Retinal pigment epithelial cell (primary cell): ENCODE results near the gene MINK1.

Experiments used
- DNase-seq: peaks from one replicate; pipeline ENCODE4 v3.0.0-alpha.2; 2010; ENCODE audit warnings: low read depth
- H3K4me3 ChIP-seq: 2 replicates; pipeline ENCODE4 v1.5.1; 2011; ENCODE audit warnings: mild to moderate bottlenecking, low read length, control low read depth, moderate library complexity
- CTCF ChIP-seq: conservative IDR thresholded peaks from 2 replicates; pipeline ENCODE4 v1.5.1; 2011; ENCODE audit warnings: low read depth, low read length, control low read depth, inconsistent platforms

MINK1 gene

GRCh38 chr17:4806456-4806776, 26.7 kb upstream of the MINK1 start:
- no peak for DNase-seq
- peak overlapping the region; percentile 68 for H3K4me3 ChIP-seq
- TF ChIP-seq CTCF: no peak

GRCh38 chr17:4806777-4807604, 26.1 kb upstream of the MINK1 start, which contains the start of gene PLD2:
PLD2 (plus strand) TSS chr17:4807152; CDS start chr17:4807773, 621 bp downstream.
- TF ChIP-seq CTCF: no peak
- DNase-seq: no peak
- H3K4me3 ChIP-seq: peak within 1 kb of the TSS; percentile 68

DNA sequence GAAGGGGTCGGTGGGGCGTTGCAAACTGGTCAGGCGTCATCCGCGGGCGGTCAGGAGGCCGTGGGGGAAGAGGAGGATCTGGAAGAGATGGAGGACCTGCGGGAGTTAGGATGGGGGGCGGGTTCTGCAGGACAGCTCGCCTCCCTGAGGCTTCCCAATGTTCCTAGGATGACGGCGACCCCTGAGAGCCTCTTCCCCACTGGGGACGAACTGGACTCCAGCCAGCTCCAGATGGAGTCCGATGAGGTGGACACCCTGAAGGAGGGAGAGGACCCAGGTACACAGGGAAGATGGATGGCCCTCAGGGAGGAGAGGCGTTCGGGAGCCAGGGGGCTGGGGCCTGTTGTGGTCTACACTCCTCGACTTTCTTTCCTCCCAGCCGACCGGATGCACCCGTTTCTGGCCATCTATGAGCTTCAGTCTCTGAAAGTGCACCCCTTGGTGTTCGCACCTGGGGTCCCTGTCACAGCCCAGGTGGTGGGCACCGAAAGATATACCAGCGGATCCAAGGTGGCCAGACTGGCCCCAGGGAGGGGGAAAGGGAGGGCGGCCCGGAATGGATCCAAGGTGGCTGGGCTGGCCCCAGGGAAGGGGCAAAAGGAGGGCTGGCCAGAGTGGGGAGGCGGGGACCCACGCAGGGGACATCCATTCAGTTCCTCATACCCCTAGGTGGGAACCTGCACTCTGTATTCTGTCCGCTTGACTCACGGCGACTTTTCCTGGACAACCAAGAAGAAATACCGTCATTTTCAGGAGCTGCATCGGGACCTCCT, 25.3 kb upstream of the MINK1 start:
- TF ChIP-seq CTCF: no peak
- peak overlapping the region; percentile 65 for H3K4me3 ChIP-seq
- DNase-seq: no peak

DNA sequence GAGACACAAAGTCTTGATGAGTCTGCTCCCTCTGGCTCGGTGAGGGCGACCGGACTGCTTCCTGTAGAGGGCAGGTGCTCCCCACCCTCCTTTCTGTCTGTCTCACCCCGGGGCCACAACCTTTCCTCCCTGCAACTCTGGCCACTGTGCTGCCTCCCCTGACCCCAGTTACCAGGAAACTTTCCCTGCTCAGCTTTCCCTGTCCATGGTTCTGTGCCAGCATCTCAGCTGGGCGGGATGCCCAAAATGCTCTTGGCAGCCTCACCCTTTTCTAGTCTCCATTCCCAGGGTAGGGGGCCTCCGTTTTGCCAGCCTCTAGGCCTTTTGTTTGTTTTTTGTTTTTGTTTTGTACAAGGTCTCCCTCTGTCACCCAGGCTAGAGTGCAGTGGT, 24.8 kb upstream of the MINK1 start:
- TF ChIP-seq CTCF: no peak
- H3K4me3 ChIP-seq: no peak overlapping the region
- DNase-seq: no peak

DNA sequence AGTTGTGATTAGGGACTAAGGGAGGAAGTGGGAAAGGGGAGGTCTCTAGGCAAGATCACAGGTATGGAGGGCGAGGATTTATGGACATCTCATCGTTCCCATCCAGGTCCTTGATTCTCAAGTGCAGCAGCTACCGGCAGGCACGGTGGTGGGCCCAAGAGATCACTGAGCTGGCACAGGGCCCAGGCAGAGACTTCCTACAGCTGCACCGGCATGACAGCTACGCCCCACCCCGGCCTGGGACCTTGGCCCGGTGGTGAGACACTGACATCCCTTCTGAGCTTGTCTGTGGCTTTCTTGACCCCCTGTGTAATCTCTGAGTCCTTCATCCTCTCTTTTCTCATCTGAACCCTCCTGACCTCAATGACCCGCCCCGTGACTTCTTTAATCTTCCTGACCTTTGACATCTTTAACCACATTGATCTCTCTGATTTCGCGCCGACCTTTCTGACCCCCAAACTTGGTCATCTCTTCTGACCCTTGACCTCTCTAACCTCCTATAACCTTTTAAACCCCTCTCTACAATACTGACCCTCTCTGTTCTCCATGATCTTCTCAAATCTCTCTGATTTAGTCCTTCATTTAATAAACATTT, 22.3 kb upstream of the MINK1 start:
- H3K4me3 ChIP-seq: no peak overlapping the region
- no peak for TF ChIP-seq CTCF
- no peak for DNase-seq

GRCh38 chr17:4811471-4811870, 21.7 kb upstream of the MINK1 start:
- TF ChIP-seq CTCF: no peak

GRCh38 chr17:4812690-4813089, 20.4 kb upstream of the MINK1 start:
- H3K4me3 ChIP-seq: no peak overlapping the region
- no peak for DNase-seq
- no peak for TF ChIP-seq CTCF

More at GRCh38 chr17:4811471-4811870, 21.7 kb upstream of the MINK1 start:
- no peak for DNase-seq
- H3K4me3 ChIP-seq: no peak overlapping the region
